ENCODE measurements around the gene MCM8.

Gene MCM8

DNA sequence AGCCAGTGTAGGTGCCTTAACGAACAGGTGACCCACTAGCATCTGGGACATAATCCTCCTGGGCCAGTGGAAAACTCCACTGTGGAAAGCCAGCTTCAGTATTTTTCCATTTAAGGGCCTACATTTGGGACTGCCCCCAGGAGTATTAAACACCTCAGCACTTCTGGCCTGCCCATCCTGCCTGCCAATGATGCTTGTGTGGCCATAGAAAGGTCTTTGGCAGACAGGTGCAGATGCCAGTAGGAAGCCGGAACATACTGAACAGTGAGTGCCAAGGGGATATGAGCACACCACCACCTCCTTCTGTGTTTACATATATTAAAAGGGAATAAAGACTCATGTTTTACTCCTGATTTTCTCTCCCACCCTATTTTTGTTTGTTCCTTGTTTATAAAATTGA lies 19.9 kb downstream of the MCM8 start:
- no peak overlapping the region for H3K27ac Mint-ChIP-seq
- no peaks in the 10 kb centered on the region for H3K27me3 Mint-ChIP-seq

DNA sequence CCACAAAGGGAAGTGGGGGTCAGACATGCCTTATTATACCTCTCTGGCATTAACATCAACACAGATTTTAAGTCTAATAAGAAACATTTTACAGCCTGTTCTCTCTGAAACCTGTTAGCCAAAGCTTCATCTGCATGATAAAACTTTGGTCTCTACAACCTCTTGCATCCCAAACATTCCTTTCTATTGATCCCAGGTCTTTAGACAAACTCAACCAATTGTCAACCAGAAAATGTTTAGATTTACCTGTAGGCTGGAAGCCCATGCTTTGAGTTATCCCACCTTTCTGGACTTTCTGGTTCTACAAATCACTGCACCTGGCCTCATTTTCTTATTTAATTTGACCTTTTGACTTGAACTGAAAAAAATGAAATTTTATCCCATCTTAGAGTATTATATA lies 20.8 kb downstream of the MCM8 start:
- Mint-ChIP-seq H3K4me3 (no peak overlapping the region), H3K36me3 (peaks cover 15 to 27% of the 10 kb centered on the region in 2 donors), H3K27ac (no peak overlapping the region), H3K27me3 (no peaks in the 10 kb centered on the region), H3K4me1 (peaks cover 0 to 2% of the 10 kb centered on the region in 2 donors), H3K9me3 (no peaks in the 10 kb centered on the region)
- no peak for ATAC-seq (replicated peaks)
- DNase-seq = no peak

More for the DNA sequence above, 19.9 kb downstream of the MCM8 start:
- Mint-ChIP-seq H3K9me3 (no peaks in the 10 kb centered on the region), H3K4me3 (no peak overlapping the region), H3K36me3 (peaks cover 23 to 33% of the 10 kb centered on the region in 2 donors), H3K4me1 (peaks cover 0 to 2% of the 10 kb centered on the region in 2 donors)
- ATAC-seq (replicated peaks) (no peak), DNase-seq (no peak)

DNA sequence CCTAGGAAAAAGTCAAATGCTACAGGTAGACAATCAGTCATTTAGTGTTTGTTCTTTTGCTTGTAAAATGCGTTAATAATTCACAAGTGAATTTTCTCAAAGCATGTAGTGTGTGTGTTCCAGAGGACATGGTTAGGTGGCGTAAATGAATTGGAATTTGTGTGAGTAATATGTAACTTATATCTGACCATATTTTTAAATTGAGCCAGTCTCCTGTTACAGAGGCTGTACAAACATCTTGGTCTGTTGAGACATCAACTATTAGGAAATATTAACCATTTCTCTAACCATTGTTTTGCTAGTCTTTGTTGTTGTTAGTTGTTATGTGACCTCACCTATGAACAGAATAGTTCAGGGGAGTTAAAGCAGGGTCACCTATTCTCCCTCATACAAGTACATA lies 22.7 kb downstream of the MCM8 start:
- peaks cover 9 to 27% of the 10 kb centered on the region in 2 donors for H3K36me3 Mint-ChIP-seq
- DNase-seq (no peak), ATAC-seq (replicated peaks) (no peak)
- no peaks in the 10 kb centered on the region for H3K9me3 Mint-ChIP-seq
- H3K27ac Mint-ChIP-seq = no peak overlapping the region
- H3K4me3 Mint-ChIP-seq = no peak overlapping the region
- no peaks in the 10 kb centered on the region for H3K4me1 Mint-ChIP-seq
- H3K27me3 Mint-ChIP-seq = no peaks in the 10 kb centered on the region

DNA sequence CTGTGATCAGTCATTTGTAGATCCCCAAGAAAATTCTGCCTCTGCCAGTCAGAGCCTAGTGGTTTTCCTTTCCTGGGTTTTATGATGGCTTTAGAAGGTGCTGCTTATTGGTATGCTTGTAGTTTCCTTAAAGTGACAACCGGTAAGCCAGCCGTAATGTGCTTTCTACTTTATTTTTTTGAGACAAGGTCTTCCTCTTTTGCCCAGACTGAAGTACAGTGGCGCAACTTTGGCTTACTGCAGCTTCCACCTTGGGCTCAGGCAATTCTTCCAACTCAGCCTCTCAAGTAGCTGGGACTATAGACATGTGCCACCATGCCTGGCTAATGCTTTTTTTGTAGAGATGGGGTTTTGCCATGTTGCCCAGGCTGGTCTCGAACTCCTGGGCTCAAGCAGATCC lies 23.5 kb downstream of the MCM8 start:
- DNase-seq (no peak), ATAC-seq (replicated peaks) (no peak)
- no peaks in the 10 kb centered on the region for H3K27me3 Mint-ChIP-seq
- no peaks in the 10 kb centered on the region for H3K9me3 Mint-ChIP-seq
- H3K27ac Mint-ChIP-seq = no peak overlapping the region
- H3K4me3 Mint-ChIP-seq = no peak overlapping the region
- peaks cover 17 to 33% of the 10 kb centered on the region in 2 donors for H3K36me3 Mint-ChIP-seq
- H3K4me1 Mint-ChIP-seq = no peaks in the 10 kb centered on the region

DNA sequence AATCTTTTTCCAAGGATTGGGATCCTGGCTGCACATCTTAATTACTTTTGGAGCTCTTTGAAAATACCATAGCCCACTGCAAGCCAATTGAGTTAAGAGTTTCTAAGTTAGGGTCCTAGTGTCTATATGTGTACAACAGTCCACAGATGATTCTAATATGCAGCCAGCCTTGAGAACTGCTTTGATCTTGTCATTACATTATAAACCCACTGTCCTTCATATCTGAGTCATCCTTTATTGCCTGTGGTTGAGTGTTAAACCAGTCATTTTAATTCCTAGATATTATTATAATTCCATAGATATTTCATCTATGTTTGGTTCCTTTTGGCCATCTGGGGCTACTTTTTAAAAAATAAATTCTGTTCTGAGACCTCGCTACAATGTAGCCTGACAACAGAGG lies 24.1 kb downstream of the MCM8 start:
- DNase-seq = no peak
- Mint-ChIP-seq H3K9me3 (no peaks in the 10 kb centered on the region), H3K4me3 (no peak overlapping the region), H3K27ac (no peak overlapping the region), H3K4me1 (no peaks in the 10 kb centered on the region), H3K27me3 (no peaks in the 10 kb centered on the region), H3K36me3 (peaks cover 21 to 36% of the 10 kb centered on the region in 2 donors)
- ATAC-seq (replicated peaks) = no peak

DNA sequence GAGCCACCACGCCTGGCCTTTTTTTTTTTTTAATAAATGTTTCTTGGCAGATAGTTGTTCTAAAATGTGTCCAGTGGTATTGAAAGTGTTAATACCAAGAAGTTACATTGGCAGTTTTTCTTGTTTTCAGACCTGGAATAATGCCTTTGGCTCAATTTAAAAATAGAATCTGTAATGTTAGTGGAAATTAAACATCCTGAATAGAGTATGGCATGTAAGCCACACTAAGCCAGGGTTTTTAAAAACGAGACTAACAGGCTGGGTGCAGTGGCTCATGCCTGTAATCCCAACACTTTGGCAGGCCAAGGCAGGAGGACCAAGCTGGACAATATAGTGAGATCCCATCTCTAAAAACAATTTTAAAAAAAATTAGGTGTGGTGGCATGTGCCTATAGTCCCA lies 25.3 kb downstream of the MCM8 start:
- peaks cover 27 to 42% of the 10 kb centered on the region in 2 donors for H3K36me3 Mint-ChIP-seq
- ATAC-seq (replicated peaks) = no peak

DNA sequence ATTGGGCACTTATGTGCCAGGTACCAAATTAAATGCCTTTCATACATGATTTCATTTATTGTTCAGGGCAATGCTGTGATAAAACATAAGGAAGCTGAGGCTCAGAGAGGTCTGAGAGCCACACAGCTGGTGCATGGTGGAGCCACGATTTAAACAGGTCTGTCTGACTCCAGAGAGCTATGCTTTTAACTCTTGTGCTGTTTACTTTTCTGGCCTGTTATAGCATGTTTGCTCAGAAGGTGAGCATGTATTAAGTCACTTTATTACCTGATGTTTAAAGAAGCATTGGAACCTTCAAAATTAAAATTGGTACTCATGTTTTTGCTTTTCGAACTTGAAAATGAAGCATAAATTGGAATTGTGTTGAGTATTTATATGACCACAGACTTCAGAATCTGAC lies 26.8 kb downstream of the MCM8 start:
- peaks cover 29 to 41% of the 10 kb centered on the region in 2 donors for H3K36me3 Mint-ChIP-seq
- no peaks in the 10 kb centered on the region for H3K9me3 Mint-ChIP-seq

More for the DNA sequence above, 25.3 kb downstream of the MCM8 start:
- DNase-seq = no peak
- no peak overlapping the region for H3K4me3 Mint-ChIP-seq
- no peaks in the 10 kb centered on the region for H3K27me3 Mint-ChIP-seq
- no peak overlapping the region for H3K27ac Mint-ChIP-seq
- no peaks in the 10 kb centered on the region for H3K4me1 Mint-ChIP-seq
- H3K9me3 Mint-ChIP-seq = no peaks in the 10 kb centered on the region

DNA sequence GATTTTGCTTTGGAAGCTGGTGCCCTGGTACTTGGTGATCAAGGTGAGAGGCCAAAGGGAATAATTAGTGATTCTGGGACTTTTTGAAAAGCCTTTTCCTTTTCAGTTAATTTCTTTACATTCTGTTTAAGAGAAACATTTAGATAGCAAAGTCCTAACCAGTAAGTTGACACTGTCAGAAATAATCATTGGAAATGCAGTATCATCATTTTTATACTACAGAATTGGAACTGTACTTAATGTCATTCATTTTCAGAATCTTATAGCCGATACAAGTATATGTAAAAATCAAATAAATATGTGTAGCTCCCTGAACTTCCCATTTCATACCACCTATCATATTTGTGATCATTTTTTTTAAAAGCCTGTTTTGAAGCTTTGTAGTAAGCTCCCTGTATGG lies 27.5 kb downstream of the MCM8 start:
- H3K27ac Mint-ChIP-seq = no peak overlapping the region
- H3K4me1 Mint-ChIP-seq = no peaks in the 10 kb centered on the region
- peaks cover 29 to 39% of the 10 kb centered on the region in 2 donors for H3K36me3 Mint-ChIP-seq
- DNase-seq (no peak), ATAC-seq (replicated peaks) (no peak)
- H3K27me3 Mint-ChIP-seq = no peaks in the 10 kb centered on the region
- no peaks in the 10 kb centered on the region for H3K9me3 Mint-ChIP-seq
- no peak overlapping the region for H3K4me3 Mint-ChIP-seq

More for the DNA sequence above, 26.8 kb downstream of the MCM8 start:
- DNase-seq = no peak
- no peaks in the 10 kb centered on the region for H3K27me3 Mint-ChIP-seq
- no peak overlapping the region for H3K4me3 Mint-ChIP-seq
- H3K27ac Mint-ChIP-seq = no peak overlapping the region
- H3K4me1 Mint-ChIP-seq = no peaks in the 10 kb centered on the region
- ATAC-seq (replicated peaks) = no peak

DNA sequence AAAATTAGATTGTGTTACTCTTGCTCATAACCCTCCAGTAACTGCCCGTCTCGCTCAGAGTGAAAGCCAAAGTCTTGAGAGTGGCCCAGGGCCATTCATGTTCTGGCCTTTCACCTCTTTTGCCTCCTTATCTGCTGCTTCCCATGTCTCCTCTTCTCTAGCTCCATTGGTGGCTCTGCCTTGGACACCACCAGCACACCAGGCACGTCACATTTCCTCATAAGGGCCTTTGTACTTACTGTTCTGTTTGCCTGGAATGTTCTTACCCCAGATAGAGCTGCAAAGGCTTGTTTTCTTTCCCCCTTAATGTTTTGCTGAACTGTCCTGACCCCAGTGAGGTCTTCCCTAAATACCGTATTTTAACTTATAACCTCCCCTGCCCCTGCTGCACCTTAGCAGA lies 29.3 kb downstream of the MCM8 start:
- no peaks in the 10 kb centered on the region for H3K27me3 Mint-ChIP-seq
- ATAC-seq (replicated peaks) = no peak
- H3K4me3 Mint-ChIP-seq = no peak overlapping the region
- H3K36me3 Mint-ChIP-seq = peaks cover 34 to 47% of the 10 kb centered on the region in 2 donors
- no peaks in the 10 kb centered on the region for H3K9me3 Mint-ChIP-seq
- no peak for DNase-seq
- H3K4me1 Mint-ChIP-seq = no peaks in the 10 kb centered on the region
- no peak overlapping the region for H3K27ac Mint-ChIP-seq

DNA sequence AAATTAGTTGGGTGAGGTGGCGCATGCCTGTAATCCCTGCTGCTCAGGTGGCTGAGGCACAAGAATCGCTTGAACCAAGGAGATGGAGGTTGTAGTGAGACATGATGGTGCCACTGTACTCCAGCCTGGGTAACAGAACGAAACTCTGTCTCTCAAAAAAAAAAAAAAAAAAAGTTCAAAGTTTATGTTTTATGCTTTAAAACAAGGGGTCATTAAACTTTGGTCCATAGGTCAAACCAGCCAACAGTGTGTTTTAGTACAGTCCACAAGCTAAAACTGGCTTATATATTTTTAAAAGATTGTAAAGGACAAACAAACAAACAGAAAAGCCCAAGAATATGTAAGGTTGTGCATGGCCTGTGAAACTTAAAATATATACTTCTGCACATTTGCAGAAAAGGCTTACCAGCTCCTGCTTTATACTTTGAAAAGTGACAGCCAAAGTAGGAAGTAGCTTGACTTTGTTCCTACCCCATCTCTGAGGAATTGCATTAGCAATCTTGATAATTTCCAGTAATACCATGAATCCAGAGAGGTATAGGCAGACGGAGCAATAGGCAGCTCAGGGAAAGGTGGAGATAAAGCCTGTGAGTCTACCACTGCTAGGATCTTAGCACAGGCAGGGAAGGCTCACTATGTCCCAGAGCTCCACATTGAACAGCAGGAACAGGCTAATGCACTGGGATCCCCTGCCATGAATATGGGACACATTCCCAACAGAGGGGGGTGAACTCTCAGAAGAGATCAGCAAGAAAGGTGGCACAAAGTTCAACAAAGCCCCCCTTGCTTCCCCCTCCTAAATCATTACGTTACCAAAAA lies 30.5 kb downstream of the MCM8 start:
- Mint-ChIP-seq H3K27me3 (no peaks in the 10 kb centered on the region), H3K27ac (no peak overlapping the region), H3K36me3 (peaks cover 35 to 50% of the 10 kb centered on the region in 2 donors), H3K4me3 (no peak overlapping the region), H3K9me3 (no peaks in the 10 kb centered on the region), H3K4me1 (no peaks in the 10 kb centered on the region)
- ATAC-seq (replicated peaks) (no peak), DNase-seq (no peak)

DNA sequence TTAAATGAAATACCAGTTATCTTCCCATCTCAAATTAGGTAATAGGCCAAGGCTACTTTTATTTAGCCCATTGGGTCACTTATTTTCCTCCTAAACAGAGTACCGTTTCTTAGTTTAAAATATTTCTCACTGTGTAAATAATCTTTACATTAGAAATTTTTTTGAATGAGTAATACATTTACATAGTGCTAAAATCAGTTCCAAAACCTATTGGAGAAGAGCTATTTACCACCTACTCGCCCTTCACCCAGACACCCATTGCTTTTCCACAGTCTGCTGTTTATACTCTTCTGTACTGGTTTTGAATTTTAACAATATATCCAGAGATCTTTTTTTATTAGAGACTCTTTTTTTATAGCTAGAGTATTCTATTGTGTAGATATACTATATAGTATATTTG lies 36.9 kb downstream of the MCM8 start:
- no peak for DNase-seq
- peaks cover 18 to 37% of the 10 kb centered on the region in 2 donors for H3K36me3 Mint-ChIP-seq
- H3K9me3 Mint-ChIP-seq = no peaks in the 10 kb centered on the region

DNA sequence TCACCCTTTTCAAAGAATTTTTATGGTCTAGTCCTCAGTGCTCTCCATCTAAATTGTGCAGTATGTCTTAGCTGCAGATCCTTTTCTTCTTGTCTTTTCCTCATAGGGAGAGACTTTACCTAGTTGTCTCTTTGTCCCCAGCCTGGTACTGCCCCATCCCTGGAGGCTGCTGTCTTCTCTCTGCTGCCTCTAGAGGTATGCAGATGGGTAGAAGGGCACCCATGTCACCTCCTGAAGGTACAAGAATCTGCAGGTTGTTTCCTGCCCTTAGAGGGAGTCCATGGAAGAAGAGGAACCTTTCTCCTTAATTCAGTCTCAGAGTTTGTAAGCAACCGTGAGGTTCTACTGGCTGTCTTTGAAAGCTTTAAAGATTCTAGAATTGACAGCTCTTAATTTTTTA lies 39.1 kb downstream of the MCM8 start:
- no peak overlapping the region for H3K4me3 Mint-ChIP-seq
- H3K36me3 Mint-ChIP-seq = peaks cover 14 to 32% of the 10 kb centered on the region in 2 donors
- H3K4me1 Mint-ChIP-seq = no peaks in the 10 kb centered on the region
- no peaks in the 10 kb centered on the region for H3K27me3 Mint-ChIP-seq
- no peaks in the 10 kb centered on the region for H3K9me3 Mint-ChIP-seq
- no peak for DNase-seq
- peak in 1 of 2 donors; percentile 23 for ATAC-seq (replicated peaks)
- H3K27ac Mint-ChIP-seq = no peak overlapping the region

More for the DNA sequence above, 36.9 kb downstream of the MCM8 start:
- no peaks in the 10 kb centered on the region for H3K27me3 Mint-ChIP-seq
- H3K4me1 Mint-ChIP-seq = no peaks in the 10 kb centered on the region
- H3K4me3 Mint-ChIP-seq = no peak overlapping the region
- no peak for ATAC-seq (replicated peaks)
- no peak overlapping the region for H3K27ac Mint-ChIP-seq

DNA sequence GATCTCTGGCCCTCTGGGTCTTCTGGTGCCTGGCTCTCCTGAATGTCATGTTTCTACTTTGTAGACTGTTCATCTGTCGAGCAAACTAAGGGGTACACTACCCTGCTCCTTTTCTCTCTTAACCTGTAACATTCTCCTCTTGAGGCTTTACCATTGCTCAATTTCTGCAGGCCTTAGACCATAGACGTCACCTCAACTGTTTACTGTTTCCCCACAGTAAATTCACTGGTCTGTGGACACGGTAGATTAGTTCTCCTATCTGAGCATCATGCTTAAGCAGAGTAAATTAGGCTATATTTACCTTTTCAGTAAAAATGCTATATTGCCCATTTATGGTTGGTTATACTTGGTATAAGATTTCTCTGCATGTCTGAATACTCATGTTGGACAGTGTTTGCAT lies 40.5 kb downstream of the MCM8 start:
- Mint-ChIP-seq H3K4me3 (no peak overlapping the region), H3K4me1 (no peaks in the 10 kb centered on the region), H3K27me3 (no peaks in the 10 kb centered on the region), H3K36me3 (peaks cover 14 to 36% of the 10 kb centered on the region in 2 donors), H3K27ac (no peak overlapping the region), H3K9me3 (no peaks in the 10 kb centered on the region)
- ATAC-seq (replicated peaks) (no peak), DNase-seq (no peak)

DNA sequence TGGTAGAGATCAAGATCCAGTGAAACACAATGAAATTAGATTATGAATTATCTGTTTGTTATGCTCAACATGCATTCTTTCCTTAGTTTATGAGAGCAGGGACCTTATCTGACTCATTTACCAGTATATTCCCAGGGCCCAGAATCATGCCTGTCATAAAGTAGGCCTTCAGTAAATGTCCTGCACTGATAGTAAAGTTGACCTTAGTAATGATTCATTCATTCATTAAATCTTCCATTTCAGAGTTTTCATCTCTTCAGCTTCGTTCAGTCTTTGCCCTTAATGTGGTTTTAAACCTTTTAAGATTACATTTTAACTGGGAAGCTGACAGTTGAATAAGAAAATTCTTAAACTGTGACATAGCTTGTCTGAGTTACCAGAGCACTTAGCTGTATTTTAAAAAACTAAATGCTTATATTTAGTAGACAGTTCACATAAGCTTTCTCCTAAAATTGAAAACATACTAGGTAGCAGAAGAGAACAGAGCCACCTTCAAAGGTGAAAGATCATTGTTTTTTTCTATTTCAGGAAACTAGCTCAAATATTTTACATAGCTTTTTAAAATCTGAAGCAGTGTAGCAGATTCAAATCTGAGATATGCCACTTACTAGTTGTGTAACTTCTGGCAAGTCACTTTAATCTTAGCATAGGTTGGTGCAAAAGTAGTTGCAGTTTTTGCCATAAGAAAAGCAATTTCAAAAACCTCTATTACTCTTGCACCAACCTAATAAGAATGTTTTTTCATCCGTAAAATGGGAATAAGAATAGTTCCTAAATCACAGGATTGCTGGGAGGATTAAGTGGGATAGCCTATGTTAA lies 41.4 kb downstream of the MCM8 start:
- peaks cover 3 to 4% of the 10 kb centered on the region in 2 donors for H3K4me1 Mint-ChIP-seq
- H3K4me3 Mint-ChIP-seq = no peak overlapping the region
- H3K27ac Mint-ChIP-seq = no peak overlapping the region
- H3K27me3 Mint-ChIP-seq = no peaks in the 10 kb centered on the region
- ATAC-seq (replicated peaks) (no peak), DNase-seq (no peak)
- H3K36me3 Mint-ChIP-seq = peaks cover 16 to 39% of the 10 kb centered on the region in 2 donors
- no peaks in the 10 kb centered on the region for H3K9me3 Mint-ChIP-seq

DNA sequence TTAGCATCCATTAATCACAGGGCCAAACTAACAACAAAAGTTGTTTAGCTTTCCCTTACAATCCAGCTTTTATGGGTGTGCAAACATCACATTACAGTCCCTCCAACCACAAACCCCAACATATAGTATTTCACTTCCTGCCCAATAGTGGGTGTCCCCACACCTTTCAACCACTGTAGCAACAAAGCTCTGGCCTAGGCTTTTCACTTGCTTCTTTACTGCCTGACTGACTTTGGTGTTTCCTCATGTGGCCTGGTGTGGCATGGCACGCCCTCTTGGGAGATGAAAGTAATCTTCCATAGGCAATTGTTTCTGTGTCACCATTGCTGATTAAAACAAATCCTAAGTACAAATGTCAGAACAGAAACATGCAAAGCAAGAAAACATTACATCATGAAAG lies 46.3 kb downstream of the MCM8 start:
- Mint-ChIP-seq H3K27ac (peak overlapping the region; percentile 48), H3K4me1 (peaks cover 4 to 23% of the 10 kb centered on the region in 2 donors), H3K9me3 (no peaks in the 10 kb centered on the region), H3K4me3 (no peak overlapping the region), H3K36me3 (peaks cover 9 to 30% of the 10 kb centered on the region in 2 donors), H3K27me3 (no peaks in the 10 kb centered on the region)
- DNase-seq = peak; percentile 18
- peak; percentile 99 for ATAC-seq (replicated peaks)
